NCI-H345 treated with DMSO at 0.1 percent for 48 hours (cell line): ENCODE results near the gene PTGDR2.
"Not testable (repeated sequence)": the region's sequence is repeated elsewhere in the genome, so short reads cannot be mapped to it uniquely, and the experiment has no call there.

Source experiments
- DNase-seq: peaks from one replicate; lab custom pipeline; 2025; ENCODE audit not compliant: unreplicated experiment; lab: John Stamatoyannopoulos, UW

PTGDR2 gene

DNA sequence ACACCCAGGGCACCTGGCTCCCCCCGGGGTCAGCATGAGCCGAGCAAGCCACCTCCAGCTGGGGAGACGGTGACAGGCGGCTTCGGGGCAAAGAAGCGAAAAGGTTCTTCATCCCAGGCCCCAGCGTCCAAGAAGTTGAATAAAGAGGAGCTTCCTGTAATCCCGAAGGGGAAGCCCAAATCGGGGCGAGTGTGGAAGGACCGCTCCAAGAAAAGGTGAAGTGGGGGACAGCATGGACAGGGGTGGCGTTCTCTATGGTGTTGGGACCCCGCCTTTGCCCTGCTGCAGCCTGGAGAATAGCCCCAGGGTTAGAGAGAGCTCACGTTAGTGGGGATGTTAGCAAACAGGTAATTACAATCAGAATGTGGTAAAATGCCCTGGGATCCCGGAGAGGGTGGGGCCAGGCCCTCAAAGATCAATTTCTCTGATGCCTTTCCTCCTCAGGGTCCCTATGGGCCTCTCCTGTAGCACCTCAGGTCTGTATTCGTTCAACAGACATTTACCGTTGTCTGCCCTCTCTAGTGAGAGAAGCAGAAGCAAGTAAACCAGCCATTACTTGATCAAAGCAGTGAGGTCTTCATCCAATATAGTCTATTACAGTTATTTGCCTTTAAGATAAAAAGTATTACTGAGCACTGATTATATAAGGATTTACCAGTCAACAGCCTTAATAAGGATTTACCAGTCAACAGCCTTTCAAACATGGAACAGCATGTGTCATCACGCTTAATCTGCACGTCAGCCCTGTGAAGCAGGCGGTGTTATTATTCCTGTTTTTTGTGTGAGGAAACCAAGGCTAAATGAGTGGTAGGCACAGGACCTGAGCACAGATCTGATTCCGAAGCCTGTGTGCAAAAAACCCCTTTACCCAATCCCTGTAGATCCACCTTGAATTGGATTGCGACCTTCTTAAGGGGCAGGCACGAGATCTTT, 12.8 kb downstream of the PTGDR2 start:
- DNase-seq = no peak

GRCh38 chr11:60841797-60842667, 13.7 kb downstream of the PTGDR2 start, which contains the start of gene CCDC86:
Gene CCDC86 (plus strand): TSS chr11:60842113. CDS start chr11:60842125, 12 bp downstream.
- DNase-seq = peak; percentile 76

- DNase-seq = no peak
Measured at GRCh38 chr11:60840470-60841430, 15.0 kb downstream of the PTGDR2 start.

DNA sequence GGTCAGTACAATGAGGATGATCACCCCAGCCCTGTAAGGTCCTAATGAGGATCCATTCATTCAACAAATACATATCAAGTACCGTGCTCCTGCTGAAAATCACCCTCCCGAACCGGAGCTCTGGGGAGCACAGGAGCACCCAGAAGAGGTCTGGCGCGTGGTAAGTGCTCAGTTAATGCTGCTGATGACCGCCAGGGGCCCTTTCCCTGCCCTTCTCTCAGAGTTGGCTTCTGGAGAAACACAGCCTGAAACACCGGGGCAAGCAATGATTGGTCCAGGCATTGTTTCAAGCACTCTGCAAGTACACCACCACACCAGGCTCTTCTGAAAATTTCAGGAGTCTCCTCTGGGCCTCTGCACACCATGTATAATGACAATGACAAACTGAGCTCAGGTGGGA, 17.6 kb downstream of the PTGDR2 start:
- DNase-seq = no peak

DNA sequence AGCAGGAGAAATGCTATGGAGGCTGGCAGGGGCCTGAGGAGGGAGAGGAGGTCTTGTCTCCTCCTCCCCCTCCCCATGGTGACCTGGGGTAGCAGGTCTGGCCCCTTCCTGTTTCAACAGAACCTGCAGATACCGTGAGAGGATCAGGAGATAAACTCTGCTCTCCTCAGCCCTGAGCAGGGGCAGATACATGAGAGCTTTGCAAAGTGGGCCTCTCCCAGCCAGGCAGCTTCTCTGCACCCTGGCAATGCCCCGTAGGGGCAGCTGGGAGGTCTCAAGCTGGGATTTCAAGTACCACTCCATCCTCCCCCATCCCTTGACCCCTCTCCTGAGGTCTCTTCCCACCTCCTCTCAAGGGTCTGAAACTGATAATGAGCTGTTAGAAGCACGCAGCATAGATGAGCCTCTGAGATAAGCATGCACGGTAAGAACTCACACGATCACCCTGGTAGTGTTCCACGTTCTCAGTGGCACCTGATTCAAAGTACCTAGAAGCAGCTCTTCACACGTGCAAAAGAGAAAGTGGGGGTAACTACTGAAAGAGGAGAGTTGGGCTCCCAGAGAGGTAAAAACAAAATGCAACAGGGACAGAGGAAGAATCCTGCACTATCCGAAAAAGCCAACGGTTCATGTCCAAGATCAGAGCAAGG, 18.8 kb downstream of the PTGDR2 start:
- no peak for DNase-seq

DNA sequence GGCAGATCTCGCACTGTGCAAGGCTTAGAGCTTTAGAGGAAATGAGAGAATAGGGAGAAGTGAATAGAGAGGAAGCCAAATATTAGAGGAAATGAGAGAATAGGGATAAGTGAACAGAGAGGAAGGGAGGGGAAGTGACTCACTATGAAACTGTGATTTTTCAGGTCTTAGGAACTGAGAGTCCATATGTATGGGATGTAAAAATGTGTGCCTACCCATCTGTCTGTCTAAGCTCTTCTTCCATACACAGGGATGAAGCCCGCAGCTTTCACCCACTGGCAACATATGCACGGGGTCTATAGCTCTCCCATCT, 20.3 kb downstream of the PTGDR2 start:
- DNase-seq = no peak

GRCh38 chr11:60834742-60835533, 20.8 kb downstream of the PTGDR2 start:
- no peak for DNase-seq

DNA sequence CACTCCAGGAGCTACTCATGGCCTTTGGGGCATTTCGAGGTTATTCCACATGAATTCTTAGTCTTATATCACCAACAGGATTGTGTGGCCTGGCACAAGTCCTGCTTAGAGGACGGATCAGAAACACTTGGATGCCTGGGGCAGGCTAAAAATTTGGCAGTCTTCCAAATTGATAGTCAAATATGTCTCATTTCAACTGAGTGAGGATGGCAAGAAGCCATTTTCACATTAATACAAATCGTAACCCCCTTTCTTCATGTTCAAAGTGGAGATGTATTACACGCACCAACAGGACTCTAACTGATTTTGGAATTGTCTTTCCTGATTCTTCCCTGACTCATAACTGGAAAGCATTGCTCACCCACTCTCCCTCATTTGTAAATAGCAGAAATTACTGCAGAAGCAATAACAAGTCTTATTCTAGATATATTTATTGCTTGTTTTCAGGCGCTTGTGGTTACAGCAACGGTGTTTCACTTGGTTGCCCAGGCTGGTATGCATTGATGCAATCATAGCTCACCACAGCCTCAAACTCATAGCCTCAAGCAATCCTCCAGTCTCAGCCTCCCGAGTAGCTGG, 24.2 kb downstream of the PTGDR2 start:
- DNase-seq = peak; percentile 29

DNA sequence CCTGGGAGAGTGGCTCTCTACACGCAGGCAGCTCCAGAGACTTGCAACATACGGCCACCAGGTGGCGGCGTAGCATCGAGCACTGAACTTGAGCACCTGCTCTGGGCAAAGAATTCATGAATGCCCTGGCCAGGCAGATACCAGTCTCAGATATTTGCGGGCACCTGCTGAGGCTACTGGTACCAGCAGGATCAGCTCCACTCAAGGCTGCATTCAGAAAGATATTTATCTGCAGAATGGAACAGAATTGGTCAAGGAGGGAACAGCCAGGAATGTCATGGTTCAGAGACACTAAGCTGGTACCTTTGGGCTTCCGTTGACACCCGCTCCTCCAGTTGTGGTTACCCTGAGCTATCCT, 24.6 kb downstream of the PTGDR2 start:
- DNase-seq = peak; percentile 61

- DNase-seq = no peak
Measured at GRCh38 chr11:60830478-60831142, 25.1 kb downstream of the PTGDR2 start.

GRCh38 chr11:60825790-60826189, 30.0 kb downstream of the PTGDR2 start:
- DNase-seq = no peak

- DNase-seq = no peak
Measured at GRCh38 chr11:60825118-60825517, 30.6 kb downstream of the PTGDR2 start.

GRCh38 chr11:60823745-60824306, 31.9 kb downstream of the PTGDR2 start:
- not testable (repeated sequence) for DNase-seq

DNA sequence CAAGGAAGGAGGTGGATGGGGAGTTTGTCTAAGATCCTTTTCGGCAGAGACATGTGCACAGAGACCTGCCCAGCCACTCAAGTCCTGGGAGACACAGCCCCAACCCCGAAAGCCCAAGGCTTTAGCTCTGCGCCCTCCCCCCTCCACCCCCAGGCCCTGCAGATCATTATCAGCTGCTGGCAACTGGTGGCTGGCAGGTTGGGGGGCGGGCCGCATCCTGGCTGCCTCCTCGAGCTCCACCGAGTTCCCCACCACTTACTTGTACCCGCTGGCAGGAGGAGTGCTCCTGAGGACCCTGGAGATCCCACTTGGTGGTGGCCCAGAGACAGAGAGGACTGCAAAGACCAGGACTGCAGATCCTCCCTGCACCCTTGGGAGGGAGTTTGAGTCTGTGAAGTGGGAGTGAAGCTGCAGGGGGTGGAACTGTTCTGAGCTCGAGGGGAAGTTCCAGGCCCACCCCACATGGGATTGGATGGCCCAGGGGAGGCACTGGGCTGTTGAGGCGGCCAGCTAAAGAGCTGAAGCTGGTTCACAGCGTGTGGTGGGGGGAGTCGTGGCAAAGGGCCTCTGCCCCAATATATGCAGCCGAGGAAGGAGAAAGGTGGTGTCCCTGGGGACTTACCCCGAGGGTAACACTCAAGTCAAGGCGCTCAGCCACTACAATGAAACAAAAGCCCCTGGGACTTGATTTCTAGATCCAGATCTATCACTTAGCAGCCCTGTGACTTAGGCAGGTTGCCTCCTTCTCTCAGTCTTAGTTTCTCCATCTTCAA, 33.7 kb downstream of the PTGDR2 start:
- DNase-seq = no peak

GRCh38 chr11:60818057-60818456, 37.7 kb downstream of the PTGDR2 start:
- DNase-seq = no peak

DNA sequence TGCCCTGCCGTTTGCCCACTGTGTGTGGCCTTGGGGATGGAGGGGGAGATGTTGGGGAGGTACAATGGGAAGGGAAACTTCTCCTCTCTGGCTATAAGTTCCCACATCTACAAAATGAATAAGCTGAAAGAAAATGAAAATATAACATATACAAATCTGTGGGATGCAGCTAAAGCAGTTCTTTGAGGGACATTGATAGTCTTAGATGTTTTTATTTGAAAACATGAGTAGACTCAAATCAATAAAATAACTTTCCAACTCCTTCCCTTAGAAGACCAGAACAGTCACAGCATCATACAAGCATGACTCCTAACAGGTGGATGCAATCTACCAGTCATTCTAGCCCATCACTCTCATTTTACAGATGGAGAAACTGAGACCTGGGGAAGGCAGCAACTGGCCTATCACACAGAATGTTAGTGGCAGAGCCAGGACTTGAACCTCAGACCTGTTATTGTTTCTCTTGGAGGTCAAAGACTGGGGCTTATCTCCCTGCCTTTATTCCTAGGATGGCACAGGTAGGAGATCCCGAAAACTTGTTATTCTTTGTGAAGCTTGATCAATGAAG, 39.1 kb downstream of the PTGDR2 start:
- no peak for DNase-seq

- no peak for DNase-seq
Measured at GRCh38 chr11:60814112-60814511, 41.6 kb downstream of the PTGDR2 start.
